Endothelial cell (in vitro differentiated cells): ENCODE results near the gene ETS1. TPM values are rescaled to one million over a fixed set of nuclear protein-coding genes. Genes with fewer than 3 reads are reported as not detected.

ENCODE experiments used
- DNase-seq: peaks from one replicate; pipeline ENCODE4 v3.0.0; 2021; ENCODE audit warnings: low spot score
- H3K27ac Mint-ChIP-seq: one replicate; pipeline ENCODE4 v1.8.0; 2021; ENCODE audit warnings: mixed read lengths, inconsistent platforms; ENCODE audit not compliant: unreplicated experiment
- H3K27me3 Mint-ChIP-seq: one replicate; pipeline ENCODE4 v1.8.0; 2021; ENCODE audit warnings: mild to moderate bottlenecking, moderate library complexity, mixed read lengths, inconsistent platforms; ENCODE audit not compliant: unreplicated experiment
- H3K36me3 Mint-ChIP-seq: one replicate; pipeline ENCODE4 v1.8.0; 2021; ENCODE audit warnings: mild to moderate bottlenecking, low read depth, mixed read lengths, inconsistent platforms; ENCODE audit not compliant: unreplicated experiment
- H3K4me1 Mint-ChIP-seq: one replicate; pipeline ENCODE4 v1.8.0; 2021; ENCODE audit warnings: mild to moderate bottlenecking, mixed read lengths, inconsistent platforms; ENCODE audit not compliant: unreplicated experiment
- H3K4me3 Mint-ChIP-seq: one replicate; pipeline ENCODE4 v1.8.0; 2021; ENCODE audit warnings: mild to moderate bottlenecking, mixed read lengths, inconsistent platforms; ENCODE audit not compliant: unreplicated experiment
- H3K9me3 Mint-ChIP-seq: one replicate; pipeline ENCODE4 v1.8.0; 2021; ENCODE audit warnings: mixed read lengths, inconsistent platforms; ENCODE audit not compliant: unreplicated experiment
- total RNA-seq: library from RNA; stranded (reverse); fragmentation: NEBNext Ultra II Directional; extraction: Animal tissue kit (Norgen Biotek cat#: 25700); gene quantifications from one replicate; pipeline ENCODE4 v1.2.1, GENCODE V29; 2021; ENCODE audit not compliant: unreplicated experiment
- TF ChIP-seq, protein P1 (sequence below): fragments of 200-600 bp; sonication (generic); IDR thresholded peaks from one replicate; pipeline ENCODE4 v1.5.0; 2021; ENCODE audit warnings: antibody characterized with exemption; ENCODE audit not compliant: unreplicated experiment

Gene ETS1
- total RNA-seq, 1 donor from 2014 or later: 309 TPM

DNA sequence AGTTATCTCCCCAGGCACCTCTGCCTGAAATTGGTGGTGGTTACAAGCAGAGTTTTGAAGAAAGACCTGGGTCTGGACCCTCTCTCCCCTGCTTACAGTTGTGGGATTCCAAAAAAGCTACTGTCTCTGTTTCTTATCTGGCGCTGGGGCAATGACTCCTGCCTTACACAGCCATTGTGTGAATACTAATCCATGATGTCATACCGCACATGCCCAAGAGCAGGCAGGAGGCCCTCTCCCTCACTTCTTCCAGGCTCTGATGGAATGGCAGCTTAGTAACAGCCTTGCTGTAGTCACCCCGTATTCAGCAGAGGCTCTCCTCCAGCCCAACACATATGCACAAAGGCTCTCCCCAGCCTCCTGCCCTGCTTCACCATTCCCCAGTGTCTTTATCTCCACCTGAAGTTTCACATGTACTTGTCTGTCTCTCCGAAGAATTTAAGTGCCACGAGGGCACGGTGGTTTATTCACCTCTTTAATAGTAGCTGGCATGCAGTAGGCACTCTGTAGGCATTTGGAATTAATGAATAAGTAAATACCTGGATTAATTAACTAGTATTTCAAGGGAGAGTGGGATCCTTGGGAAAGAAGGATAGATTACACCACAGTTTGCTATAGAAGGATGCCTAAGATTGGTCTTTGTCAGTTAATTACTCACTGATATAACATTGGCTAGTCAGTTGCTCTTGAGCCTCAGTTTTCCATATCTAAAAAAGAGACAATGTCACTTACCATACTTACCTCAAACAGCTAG is 165.6 kb downstream of the ETS1 start:
- peaks cover 6% of the 10 kb centered on the region for H3K4me1 Mint-ChIP-seq
- H3K4me3 Mint-ChIP-seq: no peak overlapping the region
- TF ChIP-seq, protein P1, sequence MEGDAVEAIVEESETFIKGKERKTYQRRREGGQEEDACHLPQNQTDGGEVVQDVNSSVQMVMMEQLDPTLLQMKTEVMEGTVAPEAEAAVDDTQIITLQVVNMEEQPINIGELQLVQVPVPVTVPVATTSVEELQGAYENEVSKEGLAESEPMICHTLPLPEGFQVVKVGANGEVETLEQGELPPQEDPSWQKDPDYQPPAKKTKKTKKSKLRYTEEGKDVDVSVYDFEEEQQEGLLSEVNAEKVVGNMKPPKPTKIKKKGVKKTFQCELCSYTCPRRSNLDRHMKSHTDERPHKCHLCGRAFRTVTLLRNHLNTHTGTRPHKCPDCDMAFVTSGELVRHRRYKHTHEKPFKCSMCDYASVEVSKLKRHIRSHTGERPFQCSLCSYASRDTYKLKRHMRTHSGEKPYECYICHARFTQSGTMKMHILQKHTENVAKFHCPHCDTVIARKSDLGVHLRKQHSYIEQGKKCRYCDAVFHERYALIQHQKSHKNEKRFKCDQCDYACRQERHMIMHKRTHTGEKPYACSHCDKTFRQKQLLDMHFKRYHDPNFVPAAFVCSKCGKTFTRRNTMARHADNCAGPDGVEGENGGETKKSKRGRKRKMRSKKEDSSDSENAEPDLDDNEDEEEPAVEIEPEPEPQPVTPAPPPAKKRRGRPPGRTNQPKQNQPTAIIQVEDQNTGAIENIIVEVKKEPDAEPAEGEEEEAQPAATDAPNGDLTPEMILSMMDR: no peak
- DNase-seq: no peak
- H3K27ac Mint-ChIP-seq: no peak overlapping the region
- H3K36me3 Mint-ChIP-seq: no peaks in the 10 kb centered on the region
- H3K27me3 Mint-ChIP-seq: no peaks in the 10 kb centered on the region
- H3K9me3 Mint-ChIP-seq: no peaks in the 10 kb centered on the region

DNA sequence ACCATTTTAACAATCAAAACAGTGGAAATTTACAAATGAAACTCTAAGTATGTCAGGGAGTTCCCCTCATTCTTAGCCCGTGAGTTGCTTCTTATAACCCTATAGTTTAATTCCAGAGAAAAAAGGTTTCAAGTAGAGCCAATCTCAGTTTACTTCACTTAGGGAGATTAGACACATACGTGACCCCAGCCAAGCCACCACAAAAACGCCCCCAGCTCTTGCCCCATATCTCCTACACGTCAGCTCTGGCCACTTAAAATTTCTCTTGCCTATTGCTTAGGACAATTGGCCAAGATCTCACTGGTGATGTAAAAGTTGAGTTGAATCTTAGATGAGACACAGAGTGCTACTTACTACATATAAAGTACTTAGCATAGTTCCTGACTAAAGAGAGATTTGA is 166.4 kb downstream of the ETS1 start:
- Mint-ChIP-seq H3K27me3 (no peaks in the 10 kb centered on the region), H3K27ac (no peak overlapping the region), H3K9me3 (no peaks in the 10 kb centered on the region), H3K36me3 (no peaks in the 10 kb centered on the region), H3K4me1 (peaks cover 6% of the 10 kb centered on the region), H3K4me3 (no peak overlapping the region)
- TF ChIP-seq, protein P1: no peak
- no peak for DNase-seq

DNA sequence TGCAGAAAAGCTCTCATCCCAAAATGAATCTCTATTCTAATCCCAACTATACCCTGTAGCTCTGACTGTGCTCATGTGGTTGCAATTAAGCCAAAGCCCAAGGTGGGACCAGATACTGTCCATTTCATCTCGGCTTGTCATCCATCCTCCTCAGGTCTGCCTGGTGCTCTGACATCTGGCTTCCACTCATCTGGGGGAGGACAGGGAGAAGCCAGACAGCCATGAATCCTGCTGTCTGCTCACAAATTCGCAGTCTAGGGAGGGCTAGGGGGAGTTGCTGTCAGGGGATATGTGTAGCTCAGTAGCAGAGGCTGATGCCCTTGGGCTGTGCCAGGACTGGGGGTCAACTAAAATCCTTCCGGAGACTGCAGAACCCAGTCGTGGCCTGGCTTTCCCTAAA is 167.1 kb downstream of the ETS1 start:
- H3K4me1 Mint-ChIP-seq: peaks cover 6% of the 10 kb centered on the region

DNA sequence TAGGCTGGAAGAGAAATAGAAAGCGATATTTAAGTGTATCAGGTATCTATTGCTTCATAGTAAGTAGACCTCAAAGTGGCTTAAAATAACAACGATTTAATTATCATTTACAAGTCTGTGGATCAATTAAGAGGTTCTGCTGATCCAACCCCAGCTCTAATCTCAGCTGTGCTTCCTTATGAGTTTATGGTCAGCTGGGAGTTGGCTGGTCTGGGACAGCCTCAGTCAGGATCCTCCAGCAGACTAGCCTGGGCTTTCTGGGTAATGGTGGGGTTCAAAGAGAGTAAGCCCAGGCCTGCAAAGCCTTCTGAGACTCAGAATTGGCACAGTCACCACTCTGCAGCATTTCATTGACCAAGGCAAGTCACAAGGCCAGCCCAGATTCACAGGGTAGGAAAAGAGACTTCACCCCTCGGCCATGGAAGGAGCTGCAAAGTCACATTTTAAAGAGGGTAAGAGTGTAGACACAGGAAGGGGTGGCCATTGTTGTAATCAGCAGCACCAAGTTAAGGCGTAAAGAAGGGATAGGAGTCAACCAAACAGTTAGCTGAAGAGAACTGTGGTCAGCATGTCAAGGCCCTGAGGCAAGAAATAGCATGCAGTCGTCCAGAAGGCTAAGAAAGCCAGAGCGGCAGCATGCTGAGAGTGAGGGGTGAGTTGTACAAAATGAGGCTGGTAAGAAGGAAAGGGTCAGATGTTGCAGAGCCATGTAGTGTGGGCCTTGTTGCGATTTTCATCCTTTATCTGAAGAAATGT is 168.2 kb downstream of the ETS1 start:
- no peaks in the 10 kb centered on the region for H3K27me3 Mint-ChIP-seq
- H3K27ac Mint-ChIP-seq: no peak overlapping the region
- TF ChIP-seq, protein P1: no peak
- no peaks in the 10 kb centered on the region for H3K36me3 Mint-ChIP-seq
- H3K9me3 Mint-ChIP-seq: no peaks in the 10 kb centered on the region
- H3K4me1 Mint-ChIP-seq: peaks cover 3% of the 10 kb centered on the region
- H3K4me3 Mint-ChIP-seq: no peak overlapping the region
- DNase-seq: no peak

More for the DNA sequence above, 167.1 kb downstream of the ETS1 start:
- Mint-ChIP-seq H3K27ac (no peak overlapping the region), H3K27me3 (no peaks in the 10 kb centered on the region), H3K9me3 (no peaks in the 10 kb centered on the region), H3K36me3 (no peaks in the 10 kb centered on the region), H3K4me3 (no peak overlapping the region)
- TF ChIP-seq, protein P1: no peak
- no peak for DNase-seq
